ENCODE results near the gene MAD1L1. TPM values are rescaled to one million over a fixed set of nuclear protein-coding genes. Genes with fewer than 3 reads are reported as not detected.

Gene MAD1L1
- total and polyA plus RNA-seq, 2 donors (not counting 1 experiment from before 2014, with no cell fraction given): 9.8 to 29.4 TPM

- Histone ChIP-seq H4K20me1 (ENCODE audit: control insufficient read depth, extremely low read depth, insufficient read depth, low read length) (no peaks in the 10 kb centered on the region), H3K27ac (ENCODE audit: insufficient read depth, low read length) (peak overlapping the region; percentile 58), H3K9me3 (ENCODE audit: control insufficient read depth, insufficient read depth, low read depth, low read length) (no peaks in the 10 kb centered on the region), H3K79me2 (ENCODE audit: control insufficient read depth, insufficient read depth, low read length) (no peaks in the 10 kb centered on the region), H3K27me3 (ENCODE audit: control insufficient read depth, insufficient read depth, low read length) (no peaks in the 10 kb centered on the region), H3K4me2 (ENCODE audit: extremely low read depth, insufficient read depth, low read length) (no peak overlapping the region), H3K4me3 (replicated peaks in 1 of 4; ENCODE audit: control extremely low read depth in 1 of 4, insufficient read depth in 1 of 4, low read depth in 3 of 4, low read length in 4 of 4) (no peak overlapping the region), H2AFZ (ENCODE audit: low read length) (no peak overlapping the region), H3K9ac (ENCODE audit: insufficient read depth, low read length) (no peak overlapping the region), H3K4me1 (ENCODE audit: control insufficient read depth, extremely low read depth, insufficient read depth, low read length) (peaks cover 13% of the 10 kb centered on the region), H3K36me3 (ENCODE audit: control insufficient read depth, insufficient read depth, low read length) (no peaks in the 10 kb centered on the region)
- TF ChIP-seq EZH2 (IDR thresholded peaks at IDR 0.05; ENCODE audit: low read length, missing control alignments): no peak
- TF ChIP-seq, protein P1, sequence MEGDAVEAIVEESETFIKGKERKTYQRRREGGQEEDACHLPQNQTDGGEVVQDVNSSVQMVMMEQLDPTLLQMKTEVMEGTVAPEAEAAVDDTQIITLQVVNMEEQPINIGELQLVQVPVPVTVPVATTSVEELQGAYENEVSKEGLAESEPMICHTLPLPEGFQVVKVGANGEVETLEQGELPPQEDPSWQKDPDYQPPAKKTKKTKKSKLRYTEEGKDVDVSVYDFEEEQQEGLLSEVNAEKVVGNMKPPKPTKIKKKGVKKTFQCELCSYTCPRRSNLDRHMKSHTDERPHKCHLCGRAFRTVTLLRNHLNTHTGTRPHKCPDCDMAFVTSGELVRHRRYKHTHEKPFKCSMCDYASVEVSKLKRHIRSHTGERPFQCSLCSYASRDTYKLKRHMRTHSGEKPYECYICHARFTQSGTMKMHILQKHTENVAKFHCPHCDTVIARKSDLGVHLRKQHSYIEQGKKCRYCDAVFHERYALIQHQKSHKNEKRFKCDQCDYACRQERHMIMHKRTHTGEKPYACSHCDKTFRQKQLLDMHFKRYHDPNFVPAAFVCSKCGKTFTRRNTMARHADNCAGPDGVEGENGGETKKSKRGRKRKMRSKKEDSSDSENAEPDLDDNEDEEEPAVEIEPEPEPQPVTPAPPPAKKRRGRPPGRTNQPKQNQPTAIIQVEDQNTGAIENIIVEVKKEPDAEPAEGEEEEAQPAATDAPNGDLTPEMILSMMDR (conservative IDR thresholded peaks at IDR 0.05 in 1 of 2, IDR thresholded peaks at IDR 0.05 in 1 of 2; ENCODE audit: low read depth in 1 of 2, low read length in 2 of 2): no peak
- DNase-seq (ENCODE audit: low read depth in 2 of 2): no peak
These were observed 334.7 kb downstream of the MAD1L1 start for GRCh38 chr7:1897861-1898627.

DNA sequence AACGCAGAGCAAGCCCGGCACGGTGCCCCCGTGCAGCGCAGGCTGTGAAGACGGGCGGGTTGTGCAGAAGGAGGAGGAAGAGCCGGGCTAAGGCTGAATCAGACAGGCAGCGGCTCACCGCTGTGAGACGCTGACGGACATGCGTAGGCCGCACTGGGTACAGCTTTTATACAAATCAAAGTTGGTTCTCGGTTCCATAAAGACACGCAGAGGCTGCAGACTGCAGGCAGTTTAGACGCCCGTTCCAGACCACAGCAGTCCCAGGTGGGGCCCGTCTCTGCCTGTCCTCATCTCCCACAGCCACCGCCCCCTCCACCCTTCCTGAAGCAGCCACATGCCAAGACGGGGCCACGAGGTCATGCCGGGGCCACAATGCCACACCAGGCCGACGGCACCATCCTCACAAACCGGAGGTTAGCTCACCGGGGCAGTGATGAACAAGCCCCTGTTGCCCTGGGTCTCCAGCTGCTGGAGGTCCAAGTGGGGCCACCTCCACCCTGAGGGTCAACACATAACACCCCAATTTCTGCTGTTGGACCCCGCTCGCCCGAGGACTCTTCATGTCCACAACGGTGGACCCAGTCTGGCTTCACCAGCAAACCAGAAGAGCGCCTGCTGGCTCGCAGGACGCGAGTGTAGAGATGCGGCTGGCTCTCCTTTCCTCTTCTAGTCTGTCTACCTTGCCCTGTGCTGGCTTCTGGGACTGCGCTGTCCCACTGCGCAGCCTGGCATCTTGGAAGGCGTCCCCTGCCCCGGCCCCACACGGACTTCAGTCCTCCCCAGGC lies 335.5 kb downstream of the MAD1L1 start:
- H3K4me2 ChIP-seq (ENCODE audit: extremely low read depth, insufficient read depth, low read length): no peak overlapping the region
- DNase-seq (ENCODE audit: low read depth in 2 of 2): no peak
- no peak overlapping the region for H3K27ac ChIP-seq (ENCODE audit: insufficient read depth, low read length)
- no peaks in the 10 kb centered on the region for H3K9me3 ChIP-seq (ENCODE audit: control insufficient read depth, insufficient read depth, low read depth, low read length)
- no peaks in the 10 kb centered on the region for H3K79me2 ChIP-seq (ENCODE audit: control insufficient read depth, insufficient read depth, low read length)
- TF ChIP-seq EZH2 (IDR thresholded peaks at IDR 0.05; ENCODE audit: low read length, missing control alignments): no peak
- TF ChIP-seq, protein P1 (conservative IDR thresholded peaks at IDR 0.05 in 1 of 2, IDR thresholded peaks at IDR 0.05 in 1 of 2; ENCODE audit: low read depth in 1 of 2, low read length in 2 of 2): no peak
- H3K36me3 ChIP-seq (ENCODE audit: control insufficient read depth, insufficient read depth, low read length): no peaks in the 10 kb centered on the region
- no peaks in the 10 kb centered on the region for H4K20me1 ChIP-seq (ENCODE audit: control insufficient read depth, extremely low read depth, insufficient read depth, low read length)
- no peak overlapping the region for H3K9ac ChIP-seq (ENCODE audit: insufficient read depth, low read length)
- H3K27me3 ChIP-seq (ENCODE audit: control insufficient read depth, insufficient read depth, low read length): no peaks in the 10 kb centered on the region
- H3K4me3 ChIP-seq (replicated peaks in 1 of 4; ENCODE audit: control extremely low read depth in 1 of 4, insufficient read depth in 1 of 4, low read depth in 3 of 4, low read length in 4 of 4): no peak overlapping the region
- no peak overlapping the region for H2AFZ ChIP-seq (ENCODE audit: low read length)
- peaks cover 13% of the 10 kb centered on the region for H3K4me1 ChIP-seq (ENCODE audit: control insufficient read depth, extremely low read depth, insufficient read depth, low read length)

All from fibroblast of lung (primary cell).